WTC11 (cell line): ENCODE data around the gene FAM20B. TPM values are rescaled to one million over a fixed set of nuclear protein-coding genes. Genes with fewer than 3 reads are reported as not detected.

Source experiments
- ATAC-seq: fragments of 200-7000 bp; cut with Tn5 transposase; 2 replicates; pipeline ENCODE4 v1.10.0; 2021; ENCODE audit warnings: mild to moderate bottlenecking, moderate library complexity
- CTCF ChIA-PET: fragments of 300-600 bp; sonication (Branson Sonifier 250); formaldehyde crosslinking; loops from one replicate; lab custom pipeline; 2021; ENCODE audit warnings: antibody characterized with exemption; lab: Charles Lee
- POLR2A ChIA-PET: fragments of 350-600 bp; sonication (Branson Sonifier 250); formaldehyde crosslinking; loops from one replicate; lab custom pipeline; 2021; ENCODE audit warnings: antibody characterized with exemption; lab: Charles Lee
- DNase-seq: peaks from one replicate; pipeline ENCODE4 v3.0.0; 2021; ENCODE audit warnings: low spot score
- H3K27ac Mint-ChIP-seq: 2 replicates; pipeline ENCODE4 v1.8.0; 2021; ENCODE audit warnings: mixed read lengths
- H3K27me3 Mint-ChIP-seq: 2 replicates; pipeline ENCODE4 v1.8.0; 2021; ENCODE audit warnings: low read depth, mild to moderate bottlenecking, moderate library complexity, mixed read lengths
- H3K36me3 Mint-ChIP-seq: 2 replicates; pipeline ENCODE4 v1.8.0; 2021; ENCODE audit warnings: mixed read lengths
- H3K4me1 Mint-ChIP-seq: 2 replicates; pipeline ENCODE4 v1.8.0; 2022; ENCODE audit warnings: mixed read lengths
- H3K4me3 Mint-ChIP-seq: 2 replicates; pipeline ENCODE4 v1.8.0; 2021; ENCODE audit warnings: mild to moderate bottlenecking, moderate library complexity, mixed read lengths
- H3K9me3 Mint-ChIP-seq: 2 replicates; pipeline ENCODE4 v1.8.0; 2021; ENCODE audit warnings: mixed read lengths
- ELF4 ChIP-seq: sonication (generic); formaldehyde crosslinking; IDR thresholded peaks from 2 replicates; pipeline ENCODE4 v1.8.1; 2022; ENCODE audit warnings: low read depth, mild to moderate bottlenecking, moderate library complexity, missing genetic modification reagents
- ETV6 ChIP-seq: sonication (generic); formaldehyde crosslinking; IDR thresholded peaks from 2 replicates; pipeline ENCODE4 v1.8.1; 2022; ENCODE audit warnings: mild to moderate bottlenecking, missing genetic modification reagents
- GABPB1 ChIP-seq: sonication (generic); formaldehyde crosslinking; IDR thresholded peaks from 2 replicates; pipeline ENCODE4 v1.8.1; 2023; ENCODE audit warnings: mild to moderate bottlenecking, missing genetic modification reagents
- GRHL2 ChIP-seq: fragments of 250-450 bp; sonication (Bioruptor Pico); IDR thresholded peaks from 2 replicates; pipeline ENCODE4 v1.8.0; 2022; ENCODE audit warnings: mild to moderate bottlenecking, moderate library complexity; ENCODE audit not compliant: insufficient replicate concordance, severe bottlenecking
- IRF2 ChIP-seq: sonication (generic); formaldehyde crosslinking; IDR thresholded peaks from 2 replicates; pipeline ENCODE4 v1.8.0; 2022; ENCODE audit warnings: low read depth, missing genetic modification reagents, borderline replicate concordance
- JAZF1 ChIP-seq: fragments of 250-450 bp; sonication (Bioruptor Pico); IDR thresholded peaks from 2 replicates; pipeline ENCODE4 v1.9.0; 2021; ENCODE audit warnings: moderate library complexity, mild to moderate bottlenecking, inconsistent platforms
- KAT7 ChIP-seq: sonication (generic); formaldehyde crosslinking; IDR thresholded peaks from 2 replicates; pipeline ENCODE4 v1.8.1; 2023; ENCODE audit warnings: missing genetic modification reagents, mild to moderate bottlenecking, borderline replicate concordance
- NFE2L1 ChIP-seq: sonication (generic); formaldehyde crosslinking; IDR thresholded peaks from 2 replicates; pipeline ENCODE4 v1.8.1; 2023; ENCODE audit warnings: missing genetic modification reagents
- NFYB ChIP-seq: sonication (generic); formaldehyde crosslinking; conservative IDR thresholded peaks from 2 replicates; pipeline ENCODE4 v1.8.0; 2022; ENCODE audit warnings: low read depth, missing genetic modification reagents
- SMAD3 ChIP-seq: sonication (generic); formaldehyde crosslinking; IDR thresholded peaks from 2 replicates; pipeline ENCODE4 v1.8.0; 2022; ENCODE audit warnings: missing genetic modification reagents, mild to moderate bottlenecking, borderline replicate concordance
- SP1 ChIP-seq: sonication (generic); formaldehyde crosslinking; conservative IDR thresholded peaks from 2 replicates; pipeline ENCODE4 v1.8.1; 2022; ENCODE audit warnings: missing genetic modification reagents
- USF2 ChIP-seq: sonication (generic); formaldehyde crosslinking; IDR thresholded peaks from 2 replicates; pipeline ENCODE4 v1.8.1; 2023; ENCODE audit warnings: mild to moderate bottlenecking, missing genetic modification reagents, moderate library complexity
- ZBTB21 ChIP-seq: sonication (generic); formaldehyde crosslinking; IDR thresholded peaks from 2 replicates; pipeline ENCODE4 v1.8.1; 2023; ENCODE audit warnings: mild to moderate bottlenecking, missing genetic modification reagents, borderline replicate concordance
- ZMAT4 ChIP-seq: fragments of 250-450 bp; sonication (Bioruptor Pico); IDR thresholded peaks from 2 replicates; pipeline ENCODE4 v1.9.0; 2021; ENCODE audit warnings: mild to moderate bottlenecking
- ZNF232 ChIP-seq: sonication (generic); formaldehyde crosslinking; IDR thresholded peaks from 2 replicates; pipeline ENCODE4 v1.8.0; 2022; ENCODE audit warnings: mild to moderate bottlenecking, missing genetic modification reagents
- ZNF423 ChIP-seq: fragments of 250-450 bp; sonication (Bioruptor Pico); IDR thresholded peaks from 2 replicates; pipeline ENCODE4 v2.1.2; 2022; ENCODE audit warnings: mild to moderate bottlenecking, moderate library complexity
- total RNA-seq: library from RNA; stranded (reverse); gene quantifications from 3 replicates; pipeline ENCODE4 v1.2.3, GENCODE V29; 2021
- TF ChIP-seq, protein P1 (sequence below): sonication (generic); formaldehyde crosslinking; IDR thresholded peaks from 2 replicates; pipeline ENCODE4 v1.8.1; 2022; ENCODE audit warnings: low read depth, mild to moderate bottlenecking, moderate library complexity, missing genetic modification reagents, borderline replicate concordance
- TF ChIP-seq, protein P2 (sequence below): sonication (generic); formaldehyde crosslinking; IDR thresholded peaks from 2 replicates; pipeline ENCODE4 v1.8.0; 2022; ENCODE audit warnings: mild to moderate bottlenecking, missing genetic modification reagents
- TF ChIP-seq, protein P3 (sequence below): sonication (generic); formaldehyde crosslinking; IDR thresholded peaks from 2 replicates; pipeline ENCODE4 v1.8.0; 2022; ENCODE audit warnings: mild to moderate bottlenecking, missing genetic modification reagents
- TF ChIP-seq, protein P4 (sequence below): sonication (generic); formaldehyde crosslinking; conservative IDR thresholded peaks from 2 replicates; pipeline ENCODE4 v1.8.1; 2023; ENCODE audit warnings: mild to moderate bottlenecking, low read depth, missing genetic modification reagents, moderate library complexity

FAM20B gene
- total RNA-seq, 1 experiment from 2014 or later: 36.1 TPM

GRCh38 chr1:179090522-179090921 is 64.8 kb downstream of the FAM20B start (continued):
- TF ChIP-seq, protein P1, sequence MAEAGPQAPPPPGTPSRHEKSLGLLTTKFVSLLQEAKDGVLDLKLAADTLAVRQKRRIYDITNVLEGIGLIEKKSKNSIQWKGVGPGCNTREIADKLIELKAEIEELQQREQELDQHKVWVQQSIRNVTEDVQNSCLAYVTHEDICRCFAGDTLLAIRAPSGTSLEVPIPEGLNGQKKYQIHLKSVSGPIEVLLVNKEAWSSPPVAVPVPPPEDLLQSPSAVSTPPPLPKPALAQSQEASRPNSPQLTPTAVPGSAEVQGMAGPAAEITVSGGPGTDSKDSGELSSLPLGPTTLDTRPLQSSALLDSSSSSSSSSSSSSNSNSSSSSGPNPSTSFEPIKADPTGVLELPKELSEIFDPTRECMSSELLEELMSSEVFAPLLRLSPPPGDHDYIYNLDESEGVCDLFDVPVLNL (CRISPR knock-in tag): no peak
- TF ChIP-seq, protein P2, sequence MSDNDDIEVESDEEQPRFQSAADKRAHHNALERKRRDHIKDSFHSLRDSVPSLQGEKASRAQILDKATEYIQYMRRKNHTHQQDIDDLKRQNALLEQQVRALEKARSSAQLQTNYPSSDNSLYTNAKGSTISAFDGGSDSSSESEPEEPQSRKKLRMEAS: no peak

- no peak for ATAC-seq
- peaks cover 46% of the 10 kb centered on the region for H3K36me3 Mint-ChIP-seq
- POLR2A ChIA-PET: no interaction called here
- TF ChIP-seq USF2 (CRISPR knock-in tag): no peak
- no peak for TF ChIP-seq GRHL2 (CRISPR knock-in tag)
- TF ChIP-seq ZNF423 (CRISPR knock-in tag): no peak
- TF ChIP-seq SMAD3 (CRISPR knock-in tag): no peak
- TF ChIP-seq GABPB1 (CRISPR knock-in tag): no peak
- no peak for TF ChIP-seq NFE2L1 (CRISPR knock-in tag)
- no peak for TF ChIP-seq ZMAT4 (CRISPR knock-in tag)
- no peak for TF ChIP-seq ZNF232 (CRISPR knock-in tag)
- TF ChIP-seq, protein P3, sequence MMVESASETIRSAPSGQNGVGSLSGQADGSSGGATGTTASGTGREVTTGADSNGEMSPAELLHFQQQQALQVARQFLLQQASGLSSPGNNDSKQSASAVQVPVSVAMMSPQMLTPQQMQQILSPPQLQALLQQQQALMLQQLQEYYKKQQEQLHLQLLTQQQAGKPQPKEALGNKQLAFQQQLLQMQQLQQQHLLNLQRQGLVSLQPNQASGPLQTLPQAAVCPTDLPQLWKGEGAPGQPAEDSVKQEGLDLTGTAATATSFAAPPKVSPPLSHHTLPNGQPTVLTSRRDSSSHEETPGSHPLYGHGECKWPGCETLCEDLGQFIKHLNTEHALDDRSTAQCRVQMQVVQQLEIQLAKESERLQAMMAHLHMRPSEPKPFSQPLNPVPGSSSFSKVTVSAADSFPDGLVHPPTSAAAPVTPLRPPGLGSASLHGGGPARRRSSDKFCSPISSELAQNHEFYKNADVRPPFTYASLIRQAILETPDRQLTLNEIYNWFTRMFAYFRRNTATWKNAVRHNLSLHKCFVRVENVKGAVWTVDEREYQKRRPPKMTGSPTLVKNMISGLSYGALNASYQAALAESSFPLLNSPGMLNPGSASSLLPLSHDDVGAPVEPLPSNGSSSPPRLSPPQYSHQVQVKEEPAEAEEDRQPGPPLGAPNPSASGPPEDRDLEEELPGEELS (CRISPR knock-in tag): no peak
- TF ChIP-seq, protein P4, sequence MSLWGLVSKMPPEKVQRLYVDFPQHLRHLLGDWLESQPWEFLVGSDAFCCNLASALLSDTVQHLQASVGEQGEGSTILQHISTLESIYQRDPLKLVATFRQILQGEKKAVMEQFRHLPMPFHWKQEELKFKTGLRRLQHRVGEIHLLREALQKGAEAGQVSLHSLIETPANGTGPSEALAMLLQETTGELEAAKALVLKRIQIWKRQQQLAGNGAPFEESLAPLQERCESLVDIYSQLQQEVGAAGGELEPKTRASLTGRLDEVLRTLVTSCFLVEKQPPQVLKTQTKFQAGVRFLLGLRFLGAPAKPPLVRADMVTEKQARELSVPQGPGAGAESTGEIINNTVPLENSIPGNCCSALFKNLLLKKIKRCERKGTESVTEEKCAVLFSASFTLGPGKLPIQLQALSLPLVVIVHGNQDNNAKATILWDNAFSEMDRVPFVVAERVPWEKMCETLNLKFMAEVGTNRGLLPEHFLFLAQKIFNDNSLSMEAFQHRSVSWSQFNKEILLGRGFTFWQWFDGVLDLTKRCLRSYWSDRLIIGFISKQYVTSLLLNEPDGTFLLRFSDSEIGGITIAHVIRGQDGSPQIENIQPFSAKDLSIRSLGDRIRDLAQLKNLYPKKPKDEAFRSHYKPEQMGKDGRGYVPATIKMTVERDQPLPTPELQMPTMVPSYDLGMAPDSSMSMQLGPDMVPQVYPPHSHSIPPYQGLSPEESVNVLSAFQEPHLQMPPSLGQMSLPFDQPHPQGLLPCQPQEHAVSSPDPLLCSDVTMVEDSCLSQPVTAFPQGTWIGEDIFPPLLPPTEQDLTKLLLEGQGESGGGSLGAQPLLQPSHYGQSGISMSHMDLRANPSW (CRISPR knock-in tag): no peak
- no peak for TF ChIP-seq ZBTB21
- TF ChIP-seq JAZF1 (CRISPR knock-in tag): no peak
- no peak for TF ChIP-seq IRF2
- TF ChIP-seq, protein P1 (CRISPR knock-in tag): no peak
- TF ChIP-seq ELF4 (CRISPR knock-in tag): no peak
- no peak for TF ChIP-seq KAT7 (CRISPR knock-in tag)
- no peak for TF ChIP-seq SP1 (CRISPR knock-in tag)
- no peak for TF ChIP-seq NFYB (CRISPR knock-in tag)
- no peak for TF ChIP-seq ETV6 (CRISPR knock-in tag)
- TF ChIP-seq, all 79 proteins: peak for 0
- Mint-ChIP-seq H3K4me3 (no peak overlapping the region), H3K27ac (no peak overlapping the region; the same call in 1 of the 2 replicates), H3K4me1 (peaks cover 30% of the 10 kb centered on the region), H3K9me3 (no peaks in the 10 kb centered on the region), H3K27me3 (no peaks in the 10 kb centered on the region)
- no peak for DNase-seq
- CTCF ChIA-PET: interaction anchor here (0.8 kb wide), 1 partner anchor 14 kb away, joined by 5 read pairs; no protein-coding TSS in a partner anchor
These were observed 65.2 kb downstream of the FAM20B start for GRCh38 chr1:179090923-179091322.
